GM12878 (cell line): ENCODE data around the gene NEAT1. TPM values are rescaled to one million over a fixed set of nuclear protein-coding genes. Genes with fewer than 3 reads are reported as not detected.

ENCODE experiments used
- ATAC-seq: fragments of 200-7000 bp; cut with Tn5 transposase; 3 replicates; pipeline ENCODE4 v1.9.1; 2020; ENCODE audit warnings: mild to moderate bottlenecking, moderate library complexity
- BruUV-seq: library from RNA; stranded (reverse); fragments of 400-500 nt; replicated peaks from 2 replicates; lab custom pipeline; 2021; lab: Mats Ljungman, UMichigan
- CTCF ChIA-PET: fragments of 300-600 bp; sonication (Branson Sonifier 250); formaldehyde crosslinking; extraction: SDS; loops from one replicate; lab custom pipeline; 2021; ENCODE audit warnings: inconsistent platforms; lab: Yijun Ruan, JAX
- POLR2A ChIA-PET: fragments of 350-600 bp; formaldehyde crosslinking; extraction: SDS; loops from one replicate; lab custom pipeline; 2021; ENCODE audit warnings: inconsistent platforms; lab: Charles Lee
- RAD21 ChIA-PET: fragments of 300-600 bp; sonication (Branson Sonifier 250); formaldehyde crosslinking; loops from one replicate; lab custom pipeline; 2023; ENCODE audit warnings: antibody characterized with exemption; ENCODE audit not compliant: unreplicated experiment; lab: Charles Lee
- SMC1A ChIA-PET: fragments of 300-600 bp; sonication (Branson Sonifier 250); formaldehyde crosslinking; loops from one replicate; lab custom pipeline; 2023; ENCODE audit not compliant: unreplicated experiment, uncharacterized antibody; lab: Charles Lee
- DNase-seq: peaks from one replicate; pipeline ENCODE4 v3.0.0-alpha.2; 2011; ENCODE audit warnings: low read depth, low spot score
- FAIRE-seq: peaks from 3 replicates; lab custom pipeline; 2011; peaks lifted over from hg19 to GRCh38; lab: Jason Lieb, UNC
- H2AFZ ChIP-seq: 2 replicates; pipeline ENCODE4 v1.6.0; 2011; ENCODE audit warnings: low read depth, low read length, control low read depth; ENCODE audit not compliant: control insufficient read depth
- H3K27ac ChIP-seq: 2 replicates; pipeline ENCODE4 v1.5.1; 2011; ENCODE audit warnings: control low read depth; ENCODE audit not compliant: control insufficient read depth, insufficient read depth
- H3K27me3 ChIP-seq, 2 experiments: replicated peaks in 1 of 2; 2 replicates each; pipeline versions ENCODE4 v1.6.0 to v1.6.1; 2011; ENCODE audit warnings: low read length in 1 of 2; ENCODE audit not compliant: control insufficient read depth in 2 of 2, insufficient read depth in 2 of 2
- H3K36me3 ChIP-seq, 2 experiments: 2 replicates each; pipeline ENCODE4 v1.5.1; 2011; ENCODE audit warnings: low read length in 1 of 2; ENCODE audit not compliant: control insufficient read depth in 2 of 2, insufficient read depth in 2 of 2
- H3K4me1 ChIP-seq: 2 replicates; pipeline ENCODE4 v1.6.1; 2011; ENCODE audit warnings: mild to moderate bottlenecking, low read length, moderate library complexity, mixed read lengths; ENCODE audit not compliant: control insufficient read depth, insufficient read depth
- H3K4me2 ChIP-seq: 2 replicates; pipeline ENCODE4 v1.6.0; 2011; ENCODE audit warnings: control low read depth; ENCODE audit not compliant: control insufficient read depth, insufficient read depth
- H3K4me3 ChIP-seq: fragments of 200-600 bp; sonication (generic); 2 replicates; pipeline ENCODE4 v1.5.1; 2016
- H3K79me2 ChIP-seq: 2 replicates; pipeline ENCODE4 v1.6.0; 2011; ENCODE audit warnings: low read length; ENCODE audit not compliant: control insufficient read depth, insufficient read depth
- H3K9ac ChIP-seq: 2 replicates; pipeline ENCODE4 v1.8.0; 2011; ENCODE audit warnings: low read length, control low read depth, mixed read lengths; ENCODE audit not compliant: control insufficient read depth, insufficient read depth
- H3K9me3 ChIP-seq: replicated peaks from 3 replicates; pipeline ENCODE4 v1.5.1; 2011; ENCODE audit warnings: mild to moderate bottlenecking, low read length; ENCODE audit not compliant: control insufficient read depth, insufficient read depth
- H4K20me1 ChIP-seq: 2 replicates; pipeline ENCODE4 v1.6.0; 2011; ENCODE audit not compliant: control insufficient read depth, insufficient read depth
- CHD4 ChIP-seq: fragments of 200-600 bp; sonication (generic); IDR thresholded peaks from 2 replicates; pipeline ENCODE4 v1.6.1; 2016; ENCODE audit warnings: mild to moderate bottlenecking
- MXI1 ChIP-seq: fragments of 150-350 bp; IDR thresholded peaks from 2 replicates; pipeline ENCODE4 v1.6.1; 2011; ENCODE audit warnings: low read depth, mild to moderate bottlenecking, inconsistent platforms, low read length, improper control_type of control experiment
- POLR2AphosphoS5 ChIP-seq: IDR thresholded peaks from 2 replicates; pipeline ENCODE4 v1.6.1; 2011; ENCODE audit warnings: mild to moderate bottlenecking, low read length, inconsistent platforms
- STAT1 ChIP-seq: fragments of 450-650 bp; conservative IDR thresholded peaks from 2 replicates; pipeline ENCODE4 v1.6.1; 2014; ENCODE audit warnings: antibody characterized with exemption, mild to moderate bottlenecking
- WGBS: methylation state at CpG from one replicate; pipeline ENCODE4 v1.1.6; 2016; ENCODE audit warnings: low lambda C conversion rate; ENCODE audit not compliant: insufficient replicate concordance, insufficient coverage; ENCODE audit errors: missing lambda C conversion rate; 5-methylcytosine and 5-hydroxymethylcytosine counted together
- in situ Hi-C: fragments of 300-500 bp; cut with MboI; formaldehyde crosslinking; loops from 9 replicates; pipeline ENCODE4 v1.14.3; 2018; ENCODE audit warnings: mixed read lengths
- intact Hi-C: fragments of 100-400 bp; cut with micrococcal nuclease; formaldehyde crosslinking; loops from one replicate; pipeline ENCODE4 v1.14.2; 2022; ENCODE audit not compliant: unreplicated experiment
- polyA plus RNA-seq, 11 experiments: library from polyadenylated mRNA; depleted of rRNA in 4 of 11; unstranded in 6 of 11; stranded (reverse) in 5 of 11; fragments of >200 nt; fragmentation: Nextera tagmentation in 4 of 11; fragmentation: Illumina TruSeq in 1 of 11; extraction: Ambion mirVana in 4 of 11; extraction: Trizol in 1 of 11; gene quantifications; 1 replicate in 1 of 11; 2 replicates in 10 of 11; pipeline versions ENCODE4 v1.2.1 to v1.2.3, GENCODE V29; 2011 to 2016; ENCODE audit warnings: inconsistent platforms in 2 of 11, missing spikeins in 2 of 11, low read depth in 1 of 11
- total RNA-seq, 4 experiments: library from RNA; depleted of rRNA in 3 of 4; stranded (reverse); fragments of >200 nt in 3 of 4; fragmentation: Illumina TruSeq in 1 of 4; extraction: Trizol in 1 of 4; gene quantifications; 2 replicates each; pipeline versions ENCODE4 v1.2.1 to v1.2.3, GENCODE V29; 2013 to 2021
- TF ChIP-seq, protein P1 (sequence below), 3 experiments: IDR thresholded peaks in 2 of 3; conservative IDR thresholded peaks in 1 of 3; 2 replicates each; pipeline ENCODE4 v1.5.1; 2011; ENCODE audit warnings: low read depth in 3 of 3, low read length in 3 of 3, mild to moderate bottlenecking in 3 of 3, control low read depth in 2 of 3, moderate library complexity in 2 of 3, inconsistent platforms in 1 of 3, mixed read lengths in 1 of 3; ENCODE audit not compliant: control insufficient read depth in 2 of 3, insufficient read depth in 1 of 3; ENCODE audit errors: extremely low read depth in 1 of 3
- TF ChIP-seq, protein P2 (sequence below): fragments of 450-650 bp; IDR thresholded peaks from 2 replicates; pipeline ENCODE4 v1.6.1; 2017; ENCODE audit warnings: mild to moderate bottlenecking

NEAT1 gene
- total and polyA plus RNA-seq, 10 of the 15 experiments (the other 5 are each of a cell fraction or from before 2014, with no cell fraction given), result 13.6 to 328 (median 69.4) TPM

DNA sequence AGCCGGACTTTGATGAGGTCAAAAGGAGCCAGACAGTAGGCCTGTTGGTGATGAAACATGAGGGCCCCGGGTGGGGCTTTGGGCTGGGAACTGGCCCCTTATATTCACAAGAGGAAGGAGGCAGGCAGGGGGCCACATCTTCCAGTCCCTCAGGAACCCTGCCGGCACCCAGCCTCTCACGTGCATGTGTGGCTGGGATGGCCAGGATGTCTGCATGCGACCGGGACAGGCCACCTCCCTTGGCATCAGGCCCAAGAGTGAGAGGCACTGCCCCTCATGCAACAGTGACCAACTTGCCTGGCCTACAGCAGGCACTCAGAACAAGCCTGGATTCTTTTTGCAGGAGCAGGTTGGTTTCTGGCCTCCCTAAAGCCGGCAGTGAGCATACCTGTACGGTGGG is 45.6 kb upstream of the NEAT1 start (continued):
- TF ChIP-seq CHD4 (no peak), MXI1 (no peak)

DNA sequence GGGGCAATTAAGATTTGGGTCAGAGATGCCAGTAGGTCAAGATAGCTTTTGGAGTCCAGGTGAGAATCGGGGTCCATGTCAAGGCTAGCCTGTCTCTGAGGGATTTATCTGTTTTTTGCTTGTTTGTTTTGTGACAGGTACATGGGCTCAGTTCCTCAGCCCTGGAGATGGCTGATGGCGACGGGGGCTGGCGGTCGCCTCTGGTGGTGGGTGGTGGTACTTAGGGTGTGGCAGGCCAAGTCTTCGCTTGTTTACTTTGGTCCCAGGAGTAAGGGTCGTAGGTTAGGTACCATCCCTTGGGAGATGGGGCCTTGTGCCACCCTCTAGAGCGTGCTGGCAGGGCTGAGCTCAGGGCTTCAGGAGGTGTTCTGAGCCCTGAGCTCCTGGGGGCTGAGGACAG is 44.8 kb upstream of the NEAT1 start:
- Histone ChIP-seq H2AFZ (no peak overlapping the region), H4K20me1 (no peaks in the 10 kb centered on the region), H3K4me2 (peak overlapping the region; percentile 44; the same call in 1 of the 2 replicates), H3K36me3 (peaks cover 0 to 3% of the 10 kb centered on the region in 2 experiments; a peak in 2 of 4 replicates), H3K9ac (no peak overlapping the region), H3K4me1 (peaks cover 30% of the 10 kb centered on the region), H3K27ac (peak overlapping the region; percentile 42; the same call in 1 of the 2 replicates), H3K27me3 (no peaks in the 10 kb centered on the region), H3K4me3 (no peak overlapping the region), H3K9me3 (no peaks in the 10 kb centered on the region), H3K79me2 (peaks cover 13% of the 10 kb centered on the region)
- intact Hi-C loops, result no loop called here
- POLR2A ChIA-PET, result interaction anchor here (0.5 to 2.7 kb wide), 10 partner anchors 10 to 455 kb away, joined by 3 to 14 read pairs (median 4); no protein-coding TSS in a partner anchor
- ATAC-seq (no peak), DNase-seq (no peak), FAIRE-seq (no peak)
- SMC1A ChIA-PET, result interaction anchor here (0.8 to 3.6 kb wide), 9 partner anchors 10 to 174 kb away, joined by 3 to 20 read pairs (median 6); partner anchors contain the start of gene DPF2
- TF ChIP-seq, protein P1, sequence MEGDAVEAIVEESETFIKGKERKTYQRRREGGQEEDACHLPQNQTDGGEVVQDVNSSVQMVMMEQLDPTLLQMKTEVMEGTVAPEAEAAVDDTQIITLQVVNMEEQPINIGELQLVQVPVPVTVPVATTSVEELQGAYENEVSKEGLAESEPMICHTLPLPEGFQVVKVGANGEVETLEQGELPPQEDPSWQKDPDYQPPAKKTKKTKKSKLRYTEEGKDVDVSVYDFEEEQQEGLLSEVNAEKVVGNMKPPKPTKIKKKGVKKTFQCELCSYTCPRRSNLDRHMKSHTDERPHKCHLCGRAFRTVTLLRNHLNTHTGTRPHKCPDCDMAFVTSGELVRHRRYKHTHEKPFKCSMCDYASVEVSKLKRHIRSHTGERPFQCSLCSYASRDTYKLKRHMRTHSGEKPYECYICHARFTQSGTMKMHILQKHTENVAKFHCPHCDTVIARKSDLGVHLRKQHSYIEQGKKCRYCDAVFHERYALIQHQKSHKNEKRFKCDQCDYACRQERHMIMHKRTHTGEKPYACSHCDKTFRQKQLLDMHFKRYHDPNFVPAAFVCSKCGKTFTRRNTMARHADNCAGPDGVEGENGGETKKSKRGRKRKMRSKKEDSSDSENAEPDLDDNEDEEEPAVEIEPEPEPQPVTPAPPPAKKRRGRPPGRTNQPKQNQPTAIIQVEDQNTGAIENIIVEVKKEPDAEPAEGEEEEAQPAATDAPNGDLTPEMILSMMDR (IDR thresholded peaks at IDR 0.05 in 2 of 3, conservative IDR thresholded peaks at IDR 0.05 in 1 of 3; ENCODE audit: control insufficient read depth in 2 of 3, extremely low read depth in 1 of 3, insufficient read depth in 1 of 3, low read depth in 3 of 3, low read length in 3 of 3), result peak in 1 of 3 experiments; percentile 18; a peak in 1 of 6 replicates
- TF ChIP-seq POLR2AphosphoS5 (no peak), STAT1 (no peak)
- TF ChIP-seq, protein P2, sequence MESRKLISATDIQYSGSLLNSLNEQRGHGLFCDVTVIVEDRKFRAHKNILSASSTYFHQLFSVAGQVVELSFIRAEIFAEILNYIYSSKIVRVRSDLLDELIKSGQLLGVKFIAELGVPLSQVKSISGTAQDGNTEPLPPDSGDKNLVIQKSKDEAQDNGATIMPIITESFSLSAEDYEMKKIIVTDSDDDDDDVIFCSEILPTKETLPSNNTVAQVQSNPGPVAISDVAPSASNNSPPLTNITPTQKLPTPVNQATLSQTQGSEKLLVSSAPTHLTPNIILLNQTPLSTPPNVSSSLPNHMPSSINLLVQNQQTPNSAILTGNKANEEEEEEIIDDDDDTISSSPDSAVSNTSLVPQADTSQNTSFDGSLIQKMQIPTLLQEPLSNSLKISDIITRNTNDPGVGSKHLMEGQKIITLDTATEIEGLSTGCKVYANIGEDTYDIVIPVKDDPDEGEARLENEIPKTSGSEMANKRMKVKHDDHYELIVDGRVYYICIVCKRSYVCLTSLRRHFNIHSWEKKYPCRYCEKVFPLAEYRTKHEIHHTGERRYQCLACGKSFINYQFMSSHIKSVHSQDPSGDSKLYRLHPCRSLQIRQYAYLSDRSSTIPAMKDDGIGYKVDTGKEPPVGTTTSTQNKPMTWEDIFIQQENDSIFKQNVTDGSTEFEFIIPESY, result peak; percentile 91; the same call in 1 of the 2 replicates
- in situ Hi-C loops, result no loop called here
- RAD21 ChIA-PET, result interaction anchor here (0.9 to 1.9 kb wide), 14 partner anchors 10 to 133 kb away, joined by 3 to 9 read pairs (median 6); partner anchors contain the start of gene MALAT1
- CTCF ChIA-PET, result interaction anchor here (0.6 to 3.5 kb wide), 19 partner anchors 11 to 163 kb away, joined by 3 to 28 read pairs (median 4); partner anchors contain the start of gene MALAT1
- no TSS peak for BruUV-seq
- WGBS, result 91% methylated on average over 8 of the region's 8 CpGs
